Natural killer cell (primary cell): ENCODE results near the gene MPV17. TPM values are rescaled to one million over a fixed set of nuclear protein-coding genes. Genes with fewer than 3 reads are reported as not detected.

ENCODE experiments used
- ATAC-seq, 3 donors: fragments of 150-1000 bp in 2 of 3; fragments of 200-7000 bp in 1 of 3; cut with Tn5 transposase; 1 replicate in 1 of 3; 2 replicates in 2 of 3; pipeline ENCODE4 v1.10.0; 2021; ENCODE audit warnings: mild to moderate bottlenecking in 2 of 3, moderate library complexity in 2 of 3
- DNase-seq, 2 donors: peaks; one replicate each; pipeline versions ENCODE4 v3.0.0 to v3.0.0-alpha.2; 2013 to 2021; ENCODE audit warnings: mixed read lengths in 1 of 2
- H3K27ac ChIP-seq: one replicate; pipeline ENCODE4 v1.5.1; 2013; ENCODE audit warnings: mild to moderate bottlenecking, low read length
- H3K27me3 ChIP-seq: one replicate; pipeline ENCODE4 v1.6.1; 2013; ENCODE audit warnings: low read length; ENCODE audit not compliant: control insufficient read depth, insufficient read depth
- H3K36me3 ChIP-seq: one replicate; pipeline ENCODE4 v1.6.1; 2013; ENCODE audit warnings: low read length; ENCODE audit not compliant: control insufficient read depth, insufficient read depth
- H3K4me1 ChIP-seq: one replicate; pipeline ENCODE4 v1.6.1; 2013; ENCODE audit warnings: low read length; ENCODE audit not compliant: control insufficient read depth, insufficient read depth
- H3K4me3 ChIP-seq: one replicate; pipeline ENCODE4 v1.5.1; 2013; ENCODE audit warnings: low read length
- H3K9me3 ChIP-seq: one replicate; pipeline ENCODE4 v1.6.1; 2013; ENCODE audit warnings: low read length; ENCODE audit not compliant: control insufficient read depth, insufficient read depth
- H3K27ac Mint-ChIP-seq, 2 donors: one replicate each; pipeline ENCODE4 v1.8.0; 2022; ENCODE audit warnings: mild to moderate bottlenecking in 2 of 2, mixed read lengths in 2 of 2, moderate library complexity in 1 of 2
- H3K27me3 Mint-ChIP-seq, 2 donors: one replicate each; pipeline ENCODE4 v1.8.0; 2022; ENCODE audit warnings: low read depth in 2 of 2, mixed read lengths in 2 of 2
- H3K36me3 Mint-ChIP-seq: one replicate; pipeline ENCODE4 v1.8.0; 2022; ENCODE audit warnings: mixed read lengths
- H3K4me1 Mint-ChIP-seq, 2 donors: one replicate each; pipeline ENCODE4 v1.8.0; 2022; ENCODE audit warnings: mixed read lengths in 2 of 2
- H3K4me3 Mint-ChIP-seq: one replicate; pipeline ENCODE4 v1.8.0; 2022; ENCODE audit warnings: mild to moderate bottlenecking, moderate library complexity, mixed read lengths
- H3K9me3 Mint-ChIP-seq, 2 donors: one replicate each; pipeline ENCODE4 v1.8.0; 2022; ENCODE audit warnings: mixed read lengths in 2 of 2
- WGBS: methylation state at CpG from one replicate; pipeline ENCODE4 v1.1.7; 2013; ENCODE audit warnings: missing lambda C conversion rate; ENCODE audit not compliant: insufficient coverage; 5-methylcytosine and 5-hydroxymethylcytosine counted together
- intact Hi-C: fragments of 100-400 bp; cut with micrococcal nuclease; formaldehyde crosslinking; loops from one replicate; pipeline ENCODE4 v1.14.2; 2022
- total RNA-seq, 4 donors: library from RNA; stranded (reverse); fragments of 120-200 nt in 1 of 4; gene quantifications; one replicate each; pipeline versions ENCODE4 v1.2.3 to v1.2.4, GENCODE V29; 2013 to 2022
- TF ChIP-seq, protein P1 (sequence below): fragments of 200-600 bp; IDR thresholded peaks from one replicate; pipeline ENCODE4 v1.8.0; 2022; ENCODE audit warnings: antibody characterized with exemption

MPV17 gene
- total RNA-seq, 3 donors from 2014 or later (not counting 1 experiment from before 2014, with no cell fraction given): 63.9 to 75.2 (median 64.8) TPM

DNA sequence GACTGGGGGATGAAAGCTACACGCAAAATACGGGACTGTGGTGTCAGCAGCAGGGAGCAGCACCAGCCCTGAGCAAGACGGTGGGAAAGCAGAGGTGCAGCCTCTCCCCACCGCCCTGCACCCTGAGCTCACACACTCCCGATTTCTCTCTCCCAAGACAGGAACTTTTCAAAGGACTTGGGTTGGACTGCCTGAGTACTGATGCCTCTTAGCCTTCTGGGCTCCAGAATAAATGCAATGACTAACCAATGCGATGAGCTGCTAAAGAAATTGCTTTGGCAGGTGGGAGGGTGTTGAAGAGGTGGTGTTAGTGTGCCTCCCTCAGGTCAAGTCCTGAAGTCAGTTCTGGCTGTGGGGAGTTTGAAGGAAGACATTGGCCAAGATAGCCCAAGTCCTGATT lies 31.0 kb downstream of the MPV17 start:
- Histone ChIP-seq H3K36me3 (no peaks in the 10 kb centered on the region), H3K4me1 (peaks cover 6% of the 10 kb centered on the region), H3K4me3 (no peak overlapping the region), H3K27me3 (no peaks in the 10 kb centered on the region), H3K27ac (no peak overlapping the region), H3K9me3 (no peaks in the 10 kb centered on the region)
- H3K27ac Mint-ChIP-seq: no peak overlapping the region
- intact Hi-C loops: no loop called here
- no peak for ATAC-seq
- peaks cover 8% of the 10 kb centered on the region in 2 donors for H3K27me3 Mint-ChIP-seq
- no peak for DNase-seq
- WGBS: 88% methylated on average over 6 of the region's 6 CpGs
- no peaks in the 10 kb centered on the region for H3K4me1 Mint-ChIP-seq
- no peaks in the 10 kb centered on the region for H3K9me3 Mint-ChIP-seq
- TF ChIP-seq, protein P1, sequence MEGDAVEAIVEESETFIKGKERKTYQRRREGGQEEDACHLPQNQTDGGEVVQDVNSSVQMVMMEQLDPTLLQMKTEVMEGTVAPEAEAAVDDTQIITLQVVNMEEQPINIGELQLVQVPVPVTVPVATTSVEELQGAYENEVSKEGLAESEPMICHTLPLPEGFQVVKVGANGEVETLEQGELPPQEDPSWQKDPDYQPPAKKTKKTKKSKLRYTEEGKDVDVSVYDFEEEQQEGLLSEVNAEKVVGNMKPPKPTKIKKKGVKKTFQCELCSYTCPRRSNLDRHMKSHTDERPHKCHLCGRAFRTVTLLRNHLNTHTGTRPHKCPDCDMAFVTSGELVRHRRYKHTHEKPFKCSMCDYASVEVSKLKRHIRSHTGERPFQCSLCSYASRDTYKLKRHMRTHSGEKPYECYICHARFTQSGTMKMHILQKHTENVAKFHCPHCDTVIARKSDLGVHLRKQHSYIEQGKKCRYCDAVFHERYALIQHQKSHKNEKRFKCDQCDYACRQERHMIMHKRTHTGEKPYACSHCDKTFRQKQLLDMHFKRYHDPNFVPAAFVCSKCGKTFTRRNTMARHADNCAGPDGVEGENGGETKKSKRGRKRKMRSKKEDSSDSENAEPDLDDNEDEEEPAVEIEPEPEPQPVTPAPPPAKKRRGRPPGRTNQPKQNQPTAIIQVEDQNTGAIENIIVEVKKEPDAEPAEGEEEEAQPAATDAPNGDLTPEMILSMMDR: no peak
- H3K4me3 Mint-ChIP-seq: no peak overlapping the region
- H3K36me3 Mint-ChIP-seq: no peaks in the 10 kb centered on the region

DNA sequence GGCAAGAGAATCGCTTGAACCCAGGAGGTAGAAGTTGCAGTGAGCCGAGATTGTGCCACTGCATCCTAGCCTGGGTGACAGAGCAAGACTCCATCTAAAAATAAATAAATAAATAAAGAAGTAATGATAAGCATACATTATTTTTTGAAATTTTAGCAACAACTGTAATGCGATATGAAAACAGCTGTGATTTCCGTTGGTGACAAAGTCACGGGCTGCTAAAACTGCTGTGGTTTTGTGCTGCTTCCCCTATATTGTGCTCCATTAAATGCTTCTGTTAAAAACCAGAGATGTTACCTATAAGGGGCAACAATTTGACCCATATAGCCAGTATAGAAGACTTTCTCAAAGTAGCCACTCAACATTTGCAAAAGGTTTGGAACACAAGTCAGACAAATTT lies 32.3 kb downstream of the MPV17 start:
- Histone ChIP-seq H3K4me1 (peaks cover 6% of the 10 kb centered on the region), H3K9me3 (no peaks in the 10 kb centered on the region), H3K27me3 (no peaks in the 10 kb centered on the region), H3K27ac (no peak overlapping the region), H3K4me3 (no peak overlapping the region), H3K36me3 (no peaks in the 10 kb centered on the region)
- Mint-ChIP-seq H3K27me3 (peaks cover 8% of the 10 kb centered on the region in 2 donors), H3K36me3 (no peaks in the 10 kb centered on the region), H3K4me1 (no peaks in the 10 kb centered on the region), H3K27ac (no peak overlapping the region), H3K9me3 (no peaks in the 10 kb centered on the region), H3K4me3 (no peak overlapping the region)
- no peak for DNase-seq
- TF ChIP-seq, protein P1: no peak
- intact Hi-C loops: no loop called here
- ATAC-seq: peak in 2 of 3 donors; percentile 49 to 72
- 29% methylated on average over 4 of the region's 5 CpGs for WGBS

DNA sequence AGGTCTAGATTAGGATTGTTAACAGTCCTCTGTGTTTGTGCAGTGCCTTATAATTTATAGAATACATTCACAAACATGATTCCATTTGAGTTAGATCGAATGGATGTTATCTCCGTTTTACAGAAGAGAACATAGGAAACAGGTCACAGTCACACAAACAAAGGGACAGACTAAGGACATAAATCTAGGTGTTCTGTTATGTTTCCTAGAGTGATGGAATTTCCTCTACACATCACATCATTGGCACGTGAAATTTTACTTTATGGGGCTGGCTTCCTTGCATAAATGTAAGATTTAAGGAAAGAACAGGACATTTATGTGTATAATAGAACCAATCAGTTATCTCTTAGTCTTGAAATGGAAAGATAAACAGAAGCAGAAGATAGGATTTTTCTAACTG lies 34.3 kb downstream of the MPV17 start:
- intact Hi-C loops: loop anchor here (10.0 kb wide), 1 partner anchor 444 kb away; the partner anchor contains the start of gene DPYSL5
- Histone ChIP-seq H3K4me3 (no peak overlapping the region), H3K9me3 (no peaks in the 10 kb centered on the region), H3K36me3 (no peaks in the 10 kb centered on the region), H3K27ac (no peak overlapping the region), H3K4me1 (peaks cover 6% of the 10 kb centered on the region), H3K27me3 (no peaks in the 10 kb centered on the region)
- H3K27me3 Mint-ChIP-seq: peaks cover 8% of the 10 kb centered on the region in 2 donors
- H3K4me1 Mint-ChIP-seq: no peaks in the 10 kb centered on the region
- TF ChIP-seq, protein P1: no peak
- no peaks in the 10 kb centered on the region for H3K9me3 Mint-ChIP-seq
- DNase-seq: no peak
- ATAC-seq: no peak
- H3K36me3 Mint-ChIP-seq: no peaks in the 10 kb centered on the region
- no peak overlapping the region for H3K27ac Mint-ChIP-seq
- WGBS: 33% methylated on average over 2 of the region's 3 CpGs
- H3K4me3 Mint-ChIP-seq: no peak overlapping the region

DNA sequence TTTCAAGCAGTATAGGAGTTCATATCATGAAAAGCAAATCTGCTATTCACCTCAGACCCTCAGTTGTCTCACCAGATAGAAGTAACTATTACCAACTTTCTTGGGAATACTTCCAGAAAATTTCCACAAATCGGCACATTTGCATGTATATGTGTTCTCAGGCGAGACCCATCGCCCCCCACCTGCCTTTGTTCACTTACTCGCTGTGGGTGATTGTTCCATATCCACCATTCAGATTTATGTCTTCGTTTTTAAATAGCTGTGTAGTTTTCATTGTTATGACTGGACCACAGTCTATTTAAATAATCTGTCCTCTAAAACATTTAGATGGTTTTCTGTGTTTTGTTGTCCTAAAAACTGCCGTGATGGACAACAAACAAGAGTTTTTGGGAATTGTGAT lies 37.4 kb downstream of the MPV17 start:
- ATAC-seq (no peak), DNase-seq (no peak)
- H3K9me3 ChIP-seq: no peaks in the 10 kb centered on the region
- intact Hi-C loops: loop anchor here (10.0 kb wide), 1 partner anchor 441 kb away; the partner anchor contains the start of gene DPYSL5
- H3K36me3 ChIP-seq: no peaks in the 10 kb centered on the region
- TF ChIP-seq, protein P1: no peak
- peaks cover 22 to 25% of the 10 kb centered on the region in 2 donors for H3K27me3 Mint-ChIP-seq
- no peak overlapping the region for H3K27ac ChIP-seq
- WGBS: 62% methylated on average over 4 of the region's 6 CpGs
- no peaks in the 10 kb centered on the region for H3K9me3 Mint-ChIP-seq
- H3K4me3 ChIP-seq: no peak overlapping the region
- H3K27ac Mint-ChIP-seq: no peak overlapping the region
- H3K36me3 Mint-ChIP-seq: no peaks in the 10 kb centered on the region
- no peaks in the 10 kb centered on the region for H3K4me1 Mint-ChIP-seq
- no peaks in the 10 kb centered on the region for H3K27me3 ChIP-seq
- H3K4me3 Mint-ChIP-seq: no peak overlapping the region
- H3K4me1 ChIP-seq: peaks cover 4% of the 10 kb centered on the region
